Common myeloid progenitor, CD34-positive (primary cell): ENCODE results near the gene DMRTC2.

Experiments used
- CTCF ChIA-PET: fragments of 350-600 bp; sonication (Branson Sonifier 250); formaldehyde crosslinking; loops from one replicate; lab custom pipeline; 2021; ENCODE audit warnings: antibody characterized with exemption; lab: Charles Lee
- POLR2A ChIA-PET: fragments of 350-600 bp; sonication (Branson Sonifier 250); formaldehyde crosslinking; loops from one replicate; lab custom pipeline; 2021; ENCODE audit warnings: antibody characterized with exemption; lab: Charles Lee
- DNase-seq, 3 donors: peaks; one replicate each; pipeline versions ENCODE4 v3.0.0 to v3.0.0-alpha.2; 2013
- H3K27ac ChIP-seq, 2 experiments: 1 replicate in 1 of 2; 2 replicates in 1 of 2; pipeline ENCODE4 v1.7.0; 2013; ENCODE audit warnings: inconsistent platforms in 2 of 2, low read length in 2 of 2, mild to moderate bottlenecking in 2 of 2, low read depth in 1 of 2, moderate library complexity in 1 of 2; ENCODE audit not compliant: severe bottlenecking in 2 of 2, insufficient read depth in 1 of 2, poor library complexity in 1 of 2
- H3K27me3 ChIP-seq, 5 experiments: replicated peaks in 2 of 5; 1 replicate in 3 of 5; 2 replicates in 2 of 5; pipeline versions ENCODE4 v1.6.1 to v1.7.0; 2013; ENCODE audit warnings: low read length in 4 of 5, mild to moderate bottlenecking in 2 of 5, moderate library complexity in 2 of 5, inconsistent platforms in 1 of 5; ENCODE audit not compliant: insufficient read depth in 5 of 5, control insufficient read depth in 4 of 5
- H3K36me3 ChIP-seq, 4 experiments: 1 replicate in 2 of 4; 2 replicates in 2 of 4; pipeline versions ENCODE4 v1.6.1 to v1.7.0; 2013; ENCODE audit warnings: low read length in 3 of 4, control low read depth in 1 of 4, mild to moderate bottlenecking in 1 of 4; ENCODE audit not compliant: control insufficient read depth in 4 of 4, insufficient read depth in 4 of 4
- H3K4me1 ChIP-seq, 4 experiments: 1 replicate in 3 of 4; 2 replicates in 1 of 4; pipeline versions ENCODE4 v1.6.1 to v1.7.1; 2013; ENCODE audit warnings: low read length in 3 of 4, mild to moderate bottlenecking in 3 of 4, control low read depth in 1 of 4, inconsistent platforms in 1 of 4, moderate library complexity in 1 of 4; ENCODE audit not compliant: control insufficient read depth in 4 of 4, insufficient read depth in 4 of 4; ENCODE audit errors: control extremely low read depth in 1 of 4
- H3K4me3 ChIP-seq, 7 experiments: 1 replicate in 4 of 7; 2 replicates in 3 of 7; pipeline versions ENCODE4 v1.5.1 to v1.7.0; 2013; ENCODE audit warnings: mild to moderate bottlenecking in 7 of 7, low read length in 6 of 7, moderate library complexity in 6 of 7, inconsistent platforms in 2 of 7, low read depth in 2 of 7, control low read depth in 1 of 7; ENCODE audit not compliant: insufficient read depth in 4 of 7, control insufficient read depth in 1 of 7; ENCODE audit errors: extremely low read depth in 1 of 7
- H3K9me3 ChIP-seq, 5 experiments: 1 replicate in 4 of 5; 2 replicates in 1 of 5; pipeline versions ENCODE4 v1.6.1 to v1.7.1; 2013; ENCODE audit warnings: low read length in 4 of 5, mild to moderate bottlenecking in 2 of 5, inconsistent platforms in 1 of 5, low read depth in 1 of 5, moderate library complexity in 1 of 5; ENCODE audit not compliant: control insufficient read depth in 4 of 5, insufficient read depth in 2 of 5; ENCODE audit errors: control extremely low read depth in 1 of 5
- WGBS: methylation state at CpG from one replicate; pipeline ENCODE4 v1.1.5; 2013; ENCODE audit not compliant: insufficient coverage; 5-methylcytosine and 5-hydroxymethylcytosine counted together

DMRTC2 gene

GRCh38 chr19:41843371-41843770 lies 1.5 kb upstream of the DMRTC2 start:
- no peak for DNase-seq
- ChIA-PET POLR2A (interaction anchor here (1.1 kb wide), 1 partner anchor 539 kb away, joined by 3 read pairs; no protein-coding TSS in a partner anchor), CTCF (interaction anchor here (0.6 to 2.2 kb wide), 3 partner anchors 9 to 1319 kb away, joined by 3 to 9 read pairs (median 4); no protein-coding TSS in a partner anchor)
- Histone ChIP-seq H3K4me1 (peaks cover 0 to 5% (median 0%) of the 10 kb centered on the region in 4 experiments), H3K36me3 (no peaks in the 10 kb centered on the region), H3K4me3 (no peak overlapping the region), H3K27me3 (peaks cover 0 to 4% (median 0%) of the 10 kb centered on the region in 5 experiments), H3K9me3 (no peaks in the 10 kb centered on the region), H3K27ac (no peak overlapping the region)
- WGBS = 68% methylated on average over 7 of the region's 7 CpGs

GRCh38 chr19:41844601-41845000 lies 241 bp upstream of the DMRTC2 start, which contains the start of gene LYPD4:
TSS of gene LYPD4 (minus strand) at chr19:41844683. CDS start at chr19:41839285, 5,398 bp downstream.
- no peak within 1 kb of the TSS for H3K4me3 ChIP-seq
- DNase-seq = peak in 2 of 3 donors; percentile 26 to 28
- no peak within 1 kb of the TSS for H3K27ac ChIP-seq
- no peaks in the 10 kb centered on the region for H3K36me3 ChIP-seq
- no peaks in the 10 kb centered on the region for H3K9me3 ChIP-seq
- peaks cover 0 to 5% (median 0%) of the 10 kb centered on the region in 4 experiments for H3K4me1 ChIP-seq
- POLR2A ChIA-PET = no interaction called here
- peaks cover 0 to 3% (median 0%) of the 10 kb centered on the region in 5 experiments for H3K27me3 ChIP-seq
- WGBS = 87% methylated on average over 28 of the region's 30 CpGs
- CTCF ChIA-PET = interaction anchor here (2.2 kb wide), 1 partner anchor 10 kb away, joined by 9 read pairs; no protein-coding TSS in a partner anchor

GRCh38 chr19:41845051-41845590 lies 279 bp downstream of the DMRTC2 start:
- H3K27me3 ChIP-seq = peaks cover 0 to 4% (median 0%) of the 10 kb centered on the region in 5 experiments
- DNase-seq = no peak
- H3K4me1 ChIP-seq = peaks cover 0 to 5% (median 0%) of the 10 kb centered on the region in 4 experiments
- WGBS = 97% methylated on average over 11 of the region's 23 CpGs
- no peak overlapping the region for H3K27ac ChIP-seq
- H3K4me3 ChIP-seq = no peak overlapping the region
- CTCF ChIA-PET = no interaction called here
- no peaks in the 10 kb centered on the region for H3K36me3 ChIP-seq
- POLR2A ChIA-PET = no interaction called here
- H3K9me3 ChIP-seq = no peaks in the 10 kb centered on the region

GRCh38 chr19:41847351-41848105 lies 2.7 kb downstream of the DMRTC2 start:
- Histone ChIP-seq H3K9me3 (no peaks in the 10 kb centered on the region), H3K27me3 (peaks cover 0 to 4% (median 0%) of the 10 kb centered on the region in 5 experiments), H3K27ac (no peak overlapping the region), H3K4me1 (peaks cover 0 to 5% (median 0%) of the 10 kb centered on the region in 4 experiments), H3K4me3 (no peak overlapping the region), H3K36me3 (no peaks in the 10 kb centered on the region)
- 96% methylated on average over 12 of the region's 19 CpGs for WGBS
- ChIA-PET CTCF (interaction anchor here (4.5 kb wide), 1 partner anchor 11 kb away, joined by 22 read pairs; no protein-coding TSS in a partner anchor), POLR2A (interaction anchor here (0.6 kb wide), 1 partner anchor 11 kb away, joined by 4 read pairs; no protein-coding TSS in a partner anchor)
- no peak for DNase-seq

GRCh38 chr19:41848666-41849065 lies 3.8 kb downstream of the DMRTC2 start:
- Histone ChIP-seq H3K9me3 (no peaks in the 10 kb centered on the region), H3K4me3 (no peak overlapping the region), H3K36me3 (no peaks in the 10 kb centered on the region), H3K27ac (no peak overlapping the region), H3K27me3 (peaks cover 0 to 5% (median 0%) of the 10 kb centered on the region in 5 experiments), H3K4me1 (peaks cover 0 to under 1% (median 0%) of the 10 kb centered on the region in 4 experiments)
- ChIA-PET POLR2A (no interaction called here), CTCF (interaction anchor here (4.5 kb wide), 1 partner anchor 12 kb away, joined by 22 read pairs; no protein-coding TSS in a partner anchor)
- 94% methylated on average over 5 of the region's 6 CpGs for WGBS
- DNase-seq = no peak

- Histone ChIP-seq H3K27me3 (peaks cover 0 to 6% (median 0%) of the 10 kb centered on the region in 5 experiments), H3K4me1 (peaks cover 0 to 3% (median 0%) of the 10 kb centered on the region in 4 experiments), H3K27ac (no peak overlapping the region), H3K36me3 (no peaks in the 10 kb centered on the region), H3K9me3 (no peaks in the 10 kb centered on the region), H3K4me3 (no peak overlapping the region)
- DNase-seq = no peak
- POLR2A ChIA-PET = no interaction called here
- 100% methylated on average over 1 of the region's 2 CpGs for WGBS
- CTCF ChIA-PET = interaction anchor here (1.1 to 4.5 kb wide), 2 partner anchors 13 to 15 kb away, joined by 3 to 22 read pairs; no protein-coding TSS in a partner anchor
Observed at GRCh38 chr19:41849067-41849466, 4.2 kb downstream of the DMRTC2 start.
